ENCODE measurements around the gene MATN4. TPM values are rescaled to one million over a fixed set of nuclear protein-coding genes. Genes with fewer than 3 reads are reported as not detected.
A peak's percentile ranks its signal among the peaks of the same experiment; 100 is the strongest.

Gene MATN4
- total and polyA plus RNA-seq, 2 of the 13 experiments (the other 11 are each of a cell fraction or from before 2014, with no cell fraction given) = not detected

DNA sequence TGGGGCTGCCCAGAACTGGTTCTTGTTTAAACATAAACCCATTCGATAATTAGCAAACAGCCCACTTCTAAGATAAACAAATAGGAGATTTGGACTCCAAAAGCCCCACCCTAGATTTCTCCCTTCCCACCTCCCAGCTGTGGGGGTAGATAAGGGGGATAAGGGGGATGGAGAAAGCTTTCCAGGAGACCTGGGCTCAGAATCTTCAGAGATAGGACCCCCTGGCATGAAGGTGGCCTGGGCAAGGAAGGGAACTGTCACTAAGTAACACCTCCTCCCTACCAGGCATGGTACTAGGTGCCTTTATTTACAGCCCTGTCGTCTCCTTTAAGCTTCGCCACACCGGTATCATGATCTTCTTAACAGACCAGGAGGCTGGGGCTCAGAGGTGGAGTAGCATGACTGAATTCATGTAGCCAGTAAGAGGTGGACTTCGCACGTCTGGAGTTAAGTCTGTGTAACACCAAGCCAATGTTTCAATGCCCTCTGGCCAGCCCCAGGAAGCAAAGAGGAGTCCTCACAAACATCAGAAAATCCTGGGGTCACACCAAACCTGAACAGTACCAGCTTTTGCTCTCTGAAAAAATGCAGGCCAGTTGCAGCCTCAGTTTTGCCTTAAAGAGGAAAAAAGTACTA is 35.6 kb upstream of the MATN4 start (continued):
- TF ChIP-seq, protein P1, sequence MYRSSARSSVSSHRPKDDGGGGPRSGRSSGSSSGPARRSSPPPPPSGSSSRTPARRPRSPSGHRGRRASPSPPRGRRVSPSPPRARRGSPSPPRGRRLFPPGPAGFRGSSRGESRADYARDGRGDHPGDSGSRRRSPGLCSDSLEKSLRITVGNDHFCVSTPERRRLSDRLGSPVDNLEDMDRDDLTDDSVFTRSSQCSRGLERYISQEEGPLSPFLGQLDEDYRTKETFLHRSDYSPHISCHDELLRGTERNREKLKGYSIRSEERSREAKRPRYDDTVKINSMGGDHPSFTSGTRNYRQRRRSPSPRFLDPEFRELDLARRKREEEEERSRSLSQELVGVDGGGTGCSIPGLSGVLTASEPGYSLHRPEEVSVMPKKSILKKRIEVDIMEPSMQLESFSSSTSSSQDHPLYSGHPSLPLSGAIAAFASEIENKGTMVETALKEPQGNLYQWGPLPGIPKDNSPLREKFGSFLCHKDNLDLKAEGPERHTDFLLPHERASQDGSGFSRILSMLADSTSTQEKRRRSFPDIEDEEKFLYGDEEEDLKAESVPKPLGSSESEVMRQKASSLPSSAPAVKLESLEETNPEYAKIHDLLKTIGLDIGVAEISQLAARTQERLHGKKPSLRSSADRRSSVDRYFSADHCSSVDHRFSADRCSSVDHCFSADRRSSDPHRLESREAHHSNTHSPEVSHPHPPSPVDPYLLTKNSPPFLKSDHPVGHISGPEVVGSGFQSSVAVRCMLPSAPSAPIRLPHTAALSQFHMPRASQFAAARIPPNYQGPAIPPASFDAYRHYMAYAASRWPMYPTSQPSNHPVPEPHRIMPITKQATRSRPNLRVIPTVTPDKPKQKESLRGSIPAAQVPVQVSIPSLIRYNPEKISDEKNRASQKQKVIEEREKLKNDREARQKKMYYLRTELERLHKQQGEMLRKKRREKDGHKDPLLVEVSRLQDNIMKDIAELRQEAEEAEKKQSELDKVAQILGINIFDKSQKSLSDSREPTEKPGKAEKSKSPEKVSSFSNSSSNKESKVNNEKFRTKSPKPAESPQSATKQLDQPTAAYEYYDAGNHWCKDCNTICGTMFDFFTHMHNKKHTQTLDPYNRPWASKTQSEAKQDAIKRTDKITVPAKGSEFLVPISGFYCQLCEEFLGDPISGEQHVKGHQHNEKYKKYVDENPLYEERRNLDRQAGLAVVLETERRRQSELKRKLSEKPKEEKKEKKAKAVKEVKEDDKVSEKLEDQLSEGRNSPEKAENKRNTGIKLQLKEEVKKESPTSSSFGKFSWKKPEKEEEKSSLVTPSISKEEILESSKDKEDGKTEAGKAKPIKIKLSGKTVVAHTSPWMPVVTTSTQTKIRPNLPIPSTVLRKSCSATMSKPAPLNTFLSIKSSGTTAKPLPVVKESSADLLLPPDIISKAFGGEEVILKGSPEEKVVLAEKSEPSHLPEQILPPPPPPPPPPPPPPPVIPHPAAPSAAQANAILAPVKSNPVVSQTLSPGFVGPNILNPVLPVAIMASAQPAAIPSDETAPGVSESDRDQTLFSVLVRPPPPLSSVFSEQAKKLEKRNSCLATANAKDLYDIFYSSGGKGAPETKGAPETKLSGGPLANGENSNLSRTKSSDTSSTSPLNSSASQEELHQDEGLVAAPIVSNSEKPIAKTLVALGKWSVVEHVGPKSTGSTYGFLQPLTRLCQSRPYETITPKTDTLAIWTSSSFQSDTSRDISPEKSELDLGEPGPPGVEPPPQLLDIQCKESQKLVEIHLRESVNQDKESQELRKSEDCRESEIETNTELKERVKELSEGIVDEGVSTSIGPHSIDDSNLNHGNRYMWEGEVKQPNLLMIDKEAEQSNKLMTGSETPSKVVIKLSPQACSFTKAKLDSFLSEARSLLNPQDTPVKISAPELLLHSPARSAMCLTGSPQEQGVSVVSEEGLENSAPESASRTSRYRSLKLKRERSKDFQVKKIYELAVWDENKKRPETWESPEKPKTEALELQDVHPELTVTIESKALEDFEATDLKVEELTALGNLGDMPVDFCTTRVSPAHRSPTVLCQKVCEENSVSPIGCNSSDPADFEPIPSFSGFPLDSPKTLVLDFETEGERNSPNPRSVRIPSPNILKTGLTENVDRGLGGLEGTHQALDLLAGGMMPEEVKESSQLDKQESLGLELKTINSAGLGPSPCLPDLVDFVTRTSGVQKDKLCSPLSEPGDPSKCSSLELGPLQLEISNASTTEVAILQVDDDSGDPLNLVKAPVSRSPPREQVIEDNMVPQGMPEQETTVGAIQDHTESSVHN (CRISPR knock-in tag; IDR thresholded peaks at IDR 0.05) = no peak
- no peak for TF ChIP-seq ATM (IDR thresholded peaks at IDR 0.05; ENCODE audit: borderline replicate concordance)
- TF ChIP-seq, protein P2, sequence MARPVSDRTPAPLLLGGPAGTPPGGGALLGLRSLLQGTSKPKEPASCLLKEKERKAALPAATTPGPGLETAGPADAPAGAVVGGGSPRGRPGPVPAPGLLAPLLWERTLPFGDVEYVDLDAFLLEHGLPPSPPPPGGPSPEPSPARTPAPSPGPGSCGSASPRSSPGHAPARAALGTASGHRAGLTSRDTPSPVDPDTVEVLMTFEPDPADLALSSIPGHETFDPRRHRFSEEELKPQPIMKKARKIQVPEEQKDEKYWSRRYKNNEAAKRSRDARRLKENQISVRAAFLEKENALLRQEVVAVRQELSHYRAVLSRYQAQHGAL (CRISPR knock-in tag; IDR thresholded peaks at IDR 0.05; ENCODE audit: not compliant biosample characterization) = no peak
- no peak; the same call in 1 of the 2 replicates for TF ChIP-seq ZSCAN21 (CRISPR knock-in tag; IDR thresholded peaks at IDR 0.05; ENCODE audit: borderline replicate concordance)
- TF ChIP-seq ZNF136 (CRISPR knock-in tag; IDR thresholded peaks at IDR 0.05; ENCODE audit: low read depth) = no peak
- TF ChIP-seq MLLT10 (CRISPR knock-in tag; IDR thresholded peaks at IDR 0.05) = no peak
- no peak for TF ChIP-seq ADNP (CRISPR knock-in tag; IDR thresholded peaks at IDR 0.05)
- TF ChIP-seq NR3C1 (CRISPR knock-in tag; IDR thresholded peaks at IDR 0.05) = no peak
- 0 out of 2 replicates have a peak, but pooled peaks have one; percentile 42 for TF ChIP-seq TMF1 (CRISPR knock-in tag; IDR thresholded peaks at IDR 0.05; ENCODE audit: low read depth)
- no peak for TF ChIP-seq ZNF775 (CRISPR knock-in tag; IDR thresholded peaks at IDR 0.05; ENCODE audit: borderline replicate concordance)
- TF ChIP-seq, protein P3, sequence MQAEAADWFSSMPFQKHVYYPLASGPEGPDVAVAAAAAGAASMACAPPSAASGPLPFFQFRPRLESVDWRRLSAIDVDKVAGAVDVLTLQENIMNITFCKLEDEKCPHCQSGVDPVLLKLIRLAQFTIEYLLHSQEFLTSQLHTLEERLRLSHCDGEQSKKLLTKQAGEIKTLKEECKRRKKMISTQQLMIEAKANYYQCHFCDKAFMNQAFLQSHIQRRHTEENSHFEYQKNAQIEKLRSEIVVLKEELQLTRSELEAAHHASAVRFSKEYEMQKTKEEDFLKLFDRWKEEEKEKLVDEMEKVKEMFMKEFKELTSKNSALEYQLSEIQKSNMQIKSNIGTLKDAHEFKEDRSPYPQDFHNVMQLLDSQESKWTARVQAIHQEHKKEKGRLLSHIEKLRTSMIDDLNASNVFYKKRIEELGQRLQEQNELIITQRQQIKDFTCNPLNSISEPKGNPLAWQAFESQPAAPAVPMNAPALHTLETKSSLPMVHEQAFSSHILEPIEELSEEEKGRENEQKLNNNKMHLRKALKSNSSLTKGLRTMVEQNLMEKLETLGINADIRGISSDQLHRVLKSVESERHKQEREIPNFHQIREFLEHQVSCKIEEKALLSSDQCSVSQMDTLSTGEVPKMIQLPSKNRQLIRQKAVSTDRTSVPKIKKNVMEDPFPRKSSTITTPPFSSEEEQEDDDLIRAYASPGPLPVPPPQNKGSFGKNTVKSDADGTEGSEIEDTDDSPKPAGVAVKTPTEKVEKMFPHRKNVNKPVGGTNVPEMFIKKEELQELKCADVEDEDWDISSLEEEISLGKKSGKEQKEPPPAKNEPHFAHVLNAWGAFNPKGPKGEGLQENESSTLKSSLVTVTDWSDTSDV (CRISPR knock-in tag; IDR thresholded peaks at IDR 0.05) = no peak
- TF ChIP-seq YEATS4 (CRISPR knock-in tag; IDR thresholded peaks at IDR 0.05; ENCODE audit: borderline replicate concordance) = no peak
- TF ChIP-seq, protein P4, sequence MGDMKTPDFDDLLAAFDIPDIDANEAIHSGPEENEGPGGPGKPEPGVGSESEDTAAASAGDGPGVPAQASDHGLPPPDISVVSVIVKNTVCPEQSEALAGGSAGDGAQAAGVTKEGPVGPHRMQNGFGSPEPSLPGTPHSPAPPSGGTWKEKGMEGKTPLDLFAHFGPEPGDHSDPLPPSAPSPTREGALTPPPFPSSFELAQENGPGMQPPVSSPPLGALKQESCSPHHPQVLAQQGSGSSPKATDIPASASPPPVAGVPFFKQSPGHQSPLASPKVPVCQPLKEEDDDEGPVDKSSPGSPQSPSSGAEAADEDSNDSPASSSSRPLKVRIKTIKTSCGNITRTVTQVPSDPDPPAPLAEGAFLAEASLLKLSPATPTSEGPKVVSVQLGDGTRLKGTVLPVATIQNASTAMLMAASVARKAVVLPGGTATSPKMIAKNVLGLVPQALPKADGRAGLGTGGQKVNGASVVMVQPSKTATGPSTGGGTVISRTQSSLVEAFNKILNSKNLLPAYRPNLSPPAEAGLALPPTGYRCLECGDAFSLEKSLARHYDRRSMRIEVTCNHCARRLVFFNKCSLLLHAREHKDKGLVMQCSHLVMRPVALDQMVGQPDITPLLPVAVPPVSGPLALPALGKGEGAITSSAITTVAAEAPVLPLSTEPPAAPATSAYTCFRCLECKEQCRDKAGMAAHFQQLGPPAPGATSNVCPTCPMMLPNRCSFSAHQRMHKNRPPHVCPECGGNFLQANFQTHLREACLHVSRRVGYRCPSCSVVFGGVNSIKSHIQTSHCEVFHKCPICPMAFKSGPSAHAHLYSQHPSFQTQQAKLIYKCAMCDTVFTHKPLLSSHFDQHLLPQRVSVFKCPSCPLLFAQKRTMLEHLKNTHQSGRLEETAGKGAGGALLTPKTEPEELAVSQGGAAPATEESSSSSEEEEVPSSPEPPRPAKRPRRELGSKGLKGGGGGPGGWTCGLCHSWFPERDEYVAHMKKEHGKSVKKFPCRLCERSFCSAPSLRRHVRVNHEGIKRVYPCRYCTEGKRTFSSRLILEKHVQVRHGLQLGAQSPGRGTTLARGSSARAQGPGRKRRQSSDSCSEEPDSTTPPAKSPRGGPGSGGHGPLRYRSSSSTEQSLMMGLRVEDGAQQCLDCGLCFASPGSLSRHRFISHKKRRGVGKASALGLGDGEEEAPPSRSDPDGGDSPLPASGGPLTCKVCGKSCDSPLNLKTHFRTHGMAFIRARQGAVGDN (CRISPR knock-in tag; IDR thresholded peaks at IDR 0.05) = no peak
